Astrocyte of the spinal cord (primary cell): ENCODE results near the gene MYOCOS.

Experiments used
- DNase-seq: peaks from one replicate; pipeline ENCODE4 v3.0.0; 2011; ENCODE audit warnings: low read depth, low spot score
- H3K4me3 ChIP-seq: 2 replicates; pipeline ENCODE4 v1.5.1; 2011; ENCODE audit warnings: low read depth, mild to moderate bottlenecking, low read length, moderate library complexity
- CTCF ChIP-seq: IDR thresholded peaks from 2 replicates; pipeline ENCODE4 v1.5.1; 2012; ENCODE audit warnings: low read depth, mild to moderate bottlenecking, low read length, inconsistent platforms
- in situ Hi-C: cut with HindIII; loops from 2 replicates; pipeline ENCODE4 v1.10.0; 2017; ENCODE audit warnings: low sequenced_read_pairs

Gene MYOCOS

GRCh38 chr1:171637928-171638576 lies 16.0 kb downstream of the MYOCOS start:
- TF ChIP-seq CTCF: no peak
- no peak for DNase-seq
- in situ Hi-C loops: no loop called here
- no peak overlapping the region for H3K4me3 ChIP-seq

- TF ChIP-seq CTCF: no peak
- in situ Hi-C loops: no loop called here
- no peak overlapping the region for H3K4me3 ChIP-seq
- DNase-seq: no peak
These were observed 18.2 kb downstream of the MYOCOS start for GRCh38 chr1:171640225-171640624.

DNA sequence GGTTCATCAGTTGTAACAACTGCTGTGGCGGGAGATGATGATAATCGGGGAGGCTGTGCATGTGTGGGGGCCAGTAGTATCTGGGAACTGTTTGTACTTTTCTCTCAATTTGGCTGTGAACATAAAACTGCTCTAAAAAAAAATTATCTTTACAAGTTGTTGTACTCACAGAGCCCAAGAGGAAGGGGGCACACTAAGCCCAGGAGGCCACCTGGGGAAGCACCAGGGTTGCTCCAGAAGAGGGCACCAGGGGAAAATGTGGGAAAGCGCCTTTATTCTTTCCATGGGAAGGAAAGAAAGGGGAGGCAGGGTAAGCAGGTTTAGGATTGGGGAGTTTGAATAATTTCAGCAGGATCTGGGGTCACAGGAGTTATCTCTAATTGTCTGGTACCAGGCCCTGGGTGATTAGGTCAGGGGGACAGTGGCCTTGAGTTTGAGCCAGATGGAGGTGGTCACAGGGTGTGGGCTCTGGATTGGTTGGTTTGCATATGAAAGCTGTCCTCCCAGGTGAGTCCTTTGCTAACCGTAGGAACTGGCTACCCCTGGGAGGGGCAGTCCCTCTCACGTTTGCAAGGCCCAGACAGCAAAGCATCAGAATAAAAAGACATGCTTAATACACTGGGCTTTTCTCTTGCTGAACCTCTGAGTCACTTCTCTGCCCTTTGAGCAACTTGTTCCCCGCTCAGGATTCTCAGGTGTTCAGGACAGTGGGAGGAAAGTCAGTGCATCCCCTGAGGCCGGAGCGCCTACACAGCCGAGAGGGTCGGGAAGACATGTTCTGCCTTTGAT lies 19.2 kb downstream of the MYOCOS start:
- in situ Hi-C loops: no loop called here

DNA sequence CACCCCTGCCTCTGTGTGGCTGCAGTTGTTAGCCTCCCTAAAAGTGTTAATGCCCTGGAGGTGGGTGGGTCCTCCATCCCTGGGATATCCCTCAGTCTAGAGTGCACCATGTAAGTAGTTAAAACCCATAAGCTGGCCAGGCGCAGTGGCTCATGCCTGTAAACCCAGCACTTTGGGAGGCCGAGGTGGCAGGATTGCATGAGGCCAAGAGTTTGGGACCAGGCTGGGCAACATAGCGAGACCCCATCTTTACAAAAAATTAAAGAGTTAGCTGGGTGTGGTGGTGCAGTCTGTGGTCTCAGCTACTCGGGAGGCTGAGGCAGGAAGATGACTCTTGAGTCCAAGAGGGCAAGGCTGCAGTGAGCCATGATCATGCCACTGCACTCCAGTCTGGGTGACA lies 20.2 kb downstream of the MYOCOS start:
- in situ Hi-C loops: no loop called here
- DNase-seq: no peak
- TF ChIP-seq CTCF: no peak
- H3K4me3 ChIP-seq: no peak overlapping the region

More for the DNA sequence above, 19.2 kb downstream of the MYOCOS start:
- no peak for DNase-seq
- no peak overlapping the region for H3K4me3 ChIP-seq
- TF ChIP-seq CTCF: no peak

GRCh38 chr1:171643156-171643555 lies 21.1 kb downstream of the MYOCOS start:
- TF ChIP-seq CTCF: no peak
- no peak overlapping the region for H3K4me3 ChIP-seq
- in situ Hi-C loops: no loop called here
- no peak for DNase-seq

- H3K4me3 ChIP-seq: no peak overlapping the region
- DNase-seq: peak; percentile 84
- TF ChIP-seq CTCF: peak; percentile 92
- in situ Hi-C loops: no loop called here
These were observed 22.9 kb downstream of the MYOCOS start for GRCh38 chr1:171644805-171645483.
